Right lobe of liver (tissue), 6 donors: ENCODE measurements around the gene ZNF207. TPM values are rescaled to one million over a fixed set of nuclear protein-coding genes. Genes with fewer than 3 reads are reported as not detected.
"Not testable (repeated sequence)": the region's sequence is repeated elsewhere in the genome, so short reads cannot be mapped to it uniquely, and the experiment has no call there.

Source experiments
- ATAC-seq, 4 donors: fragments of 200-7000 bp; cut with Tn5 transposase; one replicate each; pipeline ENCODE4 v1.9.1; 2020; ENCODE audit warnings: mild to moderate bottlenecking in 4 of 4, moderate library complexity in 4 of 4
- DNase-seq, 3 donors: peaks; one replicate each; pipeline ENCODE4 v3.0.0-alpha.2; 2020
- H3K27ac ChIP-seq, 3 donors: fragments of 200-600 bp; one replicate each; pipeline ENCODE4 v1.8.0; 2022
- H3K27me3 ChIP-seq, 2 donors: fragments of 200-600 bp; one replicate each; pipeline ENCODE4 v1.8.0; 2022
- H3K36me3 ChIP-seq, 4 donors: fragments of 200-600 bp; sonication (generic) in 1 of 4; one replicate each; pipeline versions ENCODE4 v1.5.1 to v1.8.0; 2017 to 2022; ENCODE audit warnings: control low read depth in 1 of 4
- H3K4me1 ChIP-seq, 4 donors: fragments of 200-600 bp; sonication (generic) in 1 of 4; one replicate each; pipeline versions ENCODE4 v1.5.1 to v1.8.0; 2017 to 2022; ENCODE audit warnings: control low read depth in 1 of 4
- H3K4me3 ChIP-seq, 3 donors: fragments of 200-600 bp; one replicate each; pipeline ENCODE4 v1.8.0; 2022
- H3K9me3 ChIP-seq, 4 donors: fragments of 200-600 bp; sonication (generic) in 1 of 4; one replicate each; pipeline versions ENCODE4 v1.5.1 to v1.8.0; 2017 to 2022; ENCODE audit warnings: control low read depth in 1 of 4
- CTCF ChIP-seq, 4 donors: fragments of 200-600 bp in 3 of 4; fragments of 450-650 bp in 1 of 4; IDR thresholded peaks; one replicate each; pipeline versions ENCODE4 v1.5.1 to v1.8.0; 2016 to 2022; ENCODE audit warnings: antibody characterized with exemption in 4 of 4, mild to moderate bottlenecking in 2 of 4
- POLR2A ChIP-seq: fragments of 450-650 bp; IDR thresholded peaks from one replicate; pipeline ENCODE4 v1.6.1; 2017; ENCODE audit warnings: antibody characterized with exemption, mild to moderate bottlenecking
- WGBS: methylation state at CpG from one replicate; pipeline ENCODE4 v1.1.6; 2018; ENCODE audit warnings: low coverage, low lambda C conversion rate; ENCODE audit not compliant: insufficient coverage; ENCODE audit errors: missing lambda C conversion rate; 5-methylcytosine and 5-hydroxymethylcytosine counted together
- intact Hi-C, 2 donors: fragments of 100-400 bp; cut with DNase I; formaldehyde crosslinking; loops; one replicate each; pipeline versions ENCODE4 v1.11.2 to v1.14.1; 2022
- total RNA-seq, 6 experiments: library from RNA; depleted of rRNA in 2 of 6; stranded (reverse); fragments of >200 nt in 2 of 6; fragmentation: NEBNext Ultra II Directional in 3 of 6; extraction: Animal tissue kit (Norgen Biotek cat#: 25700) in 3 of 6; gene quantifications; one replicate each; pipeline versions ENCODE4 v1.1.0 to v1.2.4, GENCODE V29; 2016 to 2023
- donor health status: DM: no; HTN: yes; CAD: no.
- donor health status: DM: no; HTN: no; CAD: no.
- donor health status: DM: no; HTN: no; CAD: no.
- donor health status: DM: no; HTN: yes; CAD: no.
- donor health status: DM: no; HTN: yes; CAD: no.

Gene ZNF207
- total RNA-seq, 6 experiments from 2014 or later: 48.0 to 91.1 (median 68.7) TPM

GRCh38 chr17:32348483-32348800, 1.5 kb upstream of the ZNF207 start:
- Histone ChIP-seq H3K36me3 (peaks cover 0 to 15% (median 0%) of the 10 kb centered on the region in 4 donors), H3K9me3 (no peaks in the 10 kb centered on the region), H3K27me3 (no peaks in the 10 kb centered on the region), H3K4me1 (peaks cover 0 to 24% (median 0%) of the 10 kb centered on the region in 4 donors), H3K4me3 (peak overlapping the region in 1 of 3 donors; percentile 86), H3K27ac (peak overlapping the region in 1 of 3 donors; percentile 91)
- intact Hi-C loops: no loop called here
- TF ChIP-seq CTCF (IDR thresholded peaks at IDR 0.05) (no peak), POLR2A (no peak)
- DNase-seq (peak in 1 of 3 donors; percentile 55), ATAC-seq (peak in 3 of 4 donors; percentile 7 to 51 (median 49))
- WGBS: 95% methylated on average over 2 of the region's 2 CpGs

GRCh38 chr17:32349503-32349853, 479 bp upstream of the ZNF207 start:
- H3K4me1 ChIP-seq: peaks cover 0 to 31% (median 3%) of the 10 kb centered on the region in 4 donors
- intact Hi-C loops: no loop called here
- no peak for TF ChIP-seq CTCF (IDR thresholded peaks at IDR 0.05)
- TF ChIP-seq POLR2A: no peak
- ATAC-seq (peak; percentile 33 to 50 (median 42)), DNase-seq (no peak)
- H3K36me3 ChIP-seq: peaks cover 0 to 24% (median 2%) of the 10 kb centered on the region in 4 donors
- no peaks in the 10 kb centered on the region for H3K27me3 ChIP-seq
- peak overlapping the region; percentile 91 to 99 (median 95) for H3K27ac ChIP-seq
- 18% methylated on average over 15 of the region's 15 CpGs for WGBS
- no peaks in the 10 kb centered on the region for H3K9me3 ChIP-seq
- peak overlapping the region; percentile 63 to 92 (median 86) for H3K4me3 ChIP-seq

- no peak for TF ChIP-seq CTCF (IDR thresholded peaks at IDR 0.05)
- Histone ChIP-seq H3K9me3 (no peaks in the 10 kb centered on the region), H3K4me3 (peak overlapping the region; percentile 63 to 92 (median 86)), H3K27me3 (no peaks in the 10 kb centered on the region), H3K36me3 (peaks cover 0 to 37% (median 6%) of the 10 kb centered on the region in 4 donors), H3K4me1 (peaks cover 0 to 44% (median 10%) of the 10 kb centered on the region in 4 donors), H3K27ac (peak overlapping the region; percentile 91 to 99 (median 95))
- under 1% methylated on average over 20 of the region's 20 CpGs for WGBS
- DNase-seq: no peak
- intact Hi-C loops: no loop called here
- ATAC-seq: peak; percentile 26 to 38 (median 32)
Observed at GRCh38 chr17:32350666-32351418, 885 bp downstream of the ZNF207 start.

- H3K9me3 ChIP-seq, intact Hi-C loops, ATAC-seq, DNase-seq, H3K27me3 ChIP-seq, H3K27ac ChIP-seq: not testable (repeated sequence)
- Histone ChIP-seq H3K36me3 (peaks cover 0 to 41% (median 6%) of the 10 kb centered on the region in 4 donors), H3K4me3 (peak overlapping the region in 1 of 3 donors; percentile 86), H3K4me1 (peaks cover 0 to 53% (median 13%) of the 10 kb centered on the region in 4 donors)
- WGBS: 95% methylated on average over 9 of the region's 9 CpGs
Observed at GRCh38 chr17:32352734-32353133, 2.8 kb downstream of the ZNF207 start.

GRCh38 chr17:32355649-32356377, 5.9 kb downstream of the ZNF207 start:
- intact Hi-C loops: no loop called here
- peaks cover 0 to 45% (median 13%) of the 10 kb centered on the region in 4 donors for H3K4me1 ChIP-seq
- DNase-seq (no peak), ATAC-seq (no peak)
- 43% methylated on average over 6 of the region's 6 CpGs for WGBS
- no peaks in the 10 kb centered on the region for H3K9me3 ChIP-seq
- peaks cover 9 to 72% (median 20%) of the 10 kb centered on the region in 4 donors for H3K36me3 ChIP-seq
- H3K27ac ChIP-seq: no peak overlapping the region
- H3K4me3 ChIP-seq: no peak overlapping the region
- H3K27me3 ChIP-seq: no peaks in the 10 kb centered on the region
- TF ChIP-seq POLR2A (no peak), CTCF (IDR thresholded peaks at IDR 0.05) (no peak)
